HepG2 (cell line): ENCODE measurements around the gene LRRC51.

Source experiments
- CCAR2 ChIP-seq: fragments of 200-400 bp; formaldehyde crosslinking; optimal IDR thresholded peaks from 2 replicates; pipeline ENCODE3; 2018; ENCODE audit warnings: low read depth, mild to moderate bottlenecking, low read length, moderate library complexity
- MAZ ChIP-seq, 2 experiments: sonication (generic) in 1 of 2; formaldehyde crosslinking in 1 of 2; IDR thresholded peaks; 2 replicates each; pipeline versions ENCODE4 v1.5.0 to v1.6.1; 2012 to 2020; ENCODE audit warnings: low read depth in 2 of 2, mild to moderate bottlenecking in 2 of 2, borderline replicate concordance in 1 of 2, improper control_type of control experiment in 1 of 2, low read length in 1 of 2, missing genetic modification reagents in 1 of 2, moderate library complexity in 1 of 2
- SMC3 ChIP-seq: IDR thresholded peaks from 2 replicates; pipeline ENCODE4 v1.6.1; 2011; ENCODE audit warnings: low read length, improper control_type of control experiment
- STAG1 ChIP-seq: sonication (generic); formaldehyde crosslinking; IDR thresholded peaks from 2 replicates; pipeline ENCODE4 v1.4.0; 2020; ENCODE audit warnings: missing genetic modification reagents
- ZBTB20 ChIP-seq: sonication (generic); formaldehyde crosslinking; IDR thresholded peaks from 2 replicates; pipeline ENCODE4 v1.8.1; 2023; ENCODE audit warnings: missing genetic modification reagents, low read depth, mild to moderate bottlenecking, borderline replicate concordance
- ZNF138 ChIP-seq: sonication (generic); formaldehyde crosslinking; IDR thresholded peaks from 2 replicates; pipeline ENCODE4 v1.5.0; 2020; ENCODE audit warnings: mild to moderate bottlenecking, low read depth, missing genetic modification reagents
- ZNF563 ChIP-seq: sonication (generic); formaldehyde crosslinking; IDR thresholded peaks from 2 replicates; pipeline ENCODE4 v1.8.0; 2022; ENCODE audit warnings: mild to moderate bottlenecking, moderate library complexity, missing genetic modification reagents
- TF ChIP-seq, protein P1 (sequence below): sonication (generic); formaldehyde crosslinking; IDR thresholded peaks from 2 replicates; pipeline ENCODE4 v1.5.0; 2020; ENCODE audit warnings: mild to moderate bottlenecking, missing genetic modification reagents, moderate library complexity
- TF ChIP-seq, protein P2 (sequence below): sonication (generic); formaldehyde crosslinking; IDR thresholded peaks from 2 replicates; pipeline ENCODE4 v1.4.0; 2020; ENCODE audit warnings: missing genetic modification reagents

DNA sequence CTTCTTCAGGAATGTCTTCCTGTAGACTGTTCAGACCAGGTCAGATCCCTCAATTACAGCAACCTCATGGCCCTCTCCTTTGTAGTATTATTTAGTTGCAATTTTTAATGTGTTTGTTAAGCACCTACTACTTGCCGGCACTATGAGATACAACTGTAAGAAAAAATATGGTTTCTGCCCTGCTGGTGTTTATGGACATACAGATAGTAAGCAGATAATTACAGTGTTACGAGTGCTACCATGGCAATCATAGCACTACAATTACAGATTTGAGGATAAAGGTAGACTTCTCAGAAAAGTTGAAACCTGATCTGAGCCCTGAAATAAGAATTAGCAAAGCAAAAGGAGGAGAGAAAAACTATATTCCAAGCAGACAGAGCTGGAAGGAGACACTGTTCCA lies 2.8 kb downstream of the LRRC51 start:
- TF ChIP-seq ZNF138 (CRISPR knock-in tag) (no peak), CCAR2 (no peak), ZBTB20 (CRISPR knock-in tag) (no peak), SMC3 (no peak), ZNF563 (CRISPR knock-in tag) (no peak), STAG1 (no peak), MAZ (IDR thresholded peaks at IDR 0.05; ENCODE audit: borderline replicate concordance, low read depth, low read length) (no peak), MAZ (CRISPR knock-in tag; IDR thresholded peaks at IDR 0.05; ENCODE audit: low read depth) (no peak)
- TF ChIP-seq, protein P1, sequence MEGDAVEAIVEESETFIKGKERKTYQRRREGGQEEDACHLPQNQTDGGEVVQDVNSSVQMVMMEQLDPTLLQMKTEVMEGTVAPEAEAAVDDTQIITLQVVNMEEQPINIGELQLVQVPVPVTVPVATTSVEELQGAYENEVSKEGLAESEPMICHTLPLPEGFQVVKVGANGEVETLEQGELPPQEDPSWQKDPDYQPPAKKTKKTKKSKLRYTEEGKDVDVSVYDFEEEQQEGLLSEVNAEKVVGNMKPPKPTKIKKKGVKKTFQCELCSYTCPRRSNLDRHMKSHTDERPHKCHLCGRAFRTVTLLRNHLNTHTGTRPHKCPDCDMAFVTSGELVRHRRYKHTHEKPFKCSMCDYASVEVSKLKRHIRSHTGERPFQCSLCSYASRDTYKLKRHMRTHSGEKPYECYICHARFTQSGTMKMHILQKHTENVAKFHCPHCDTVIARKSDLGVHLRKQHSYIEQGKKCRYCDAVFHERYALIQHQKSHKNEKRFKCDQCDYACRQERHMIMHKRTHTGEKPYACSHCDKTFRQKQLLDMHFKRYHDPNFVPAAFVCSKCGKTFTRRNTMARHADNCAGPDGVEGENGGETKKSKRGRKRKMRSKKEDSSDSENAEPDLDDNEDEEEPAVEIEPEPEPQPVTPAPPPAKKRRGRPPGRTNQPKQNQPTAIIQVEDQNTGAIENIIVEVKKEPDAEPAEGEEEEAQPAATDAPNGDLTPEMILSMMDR (CRISPR knock-in tag): no peak
- TF ChIP-seq, protein P2, sequence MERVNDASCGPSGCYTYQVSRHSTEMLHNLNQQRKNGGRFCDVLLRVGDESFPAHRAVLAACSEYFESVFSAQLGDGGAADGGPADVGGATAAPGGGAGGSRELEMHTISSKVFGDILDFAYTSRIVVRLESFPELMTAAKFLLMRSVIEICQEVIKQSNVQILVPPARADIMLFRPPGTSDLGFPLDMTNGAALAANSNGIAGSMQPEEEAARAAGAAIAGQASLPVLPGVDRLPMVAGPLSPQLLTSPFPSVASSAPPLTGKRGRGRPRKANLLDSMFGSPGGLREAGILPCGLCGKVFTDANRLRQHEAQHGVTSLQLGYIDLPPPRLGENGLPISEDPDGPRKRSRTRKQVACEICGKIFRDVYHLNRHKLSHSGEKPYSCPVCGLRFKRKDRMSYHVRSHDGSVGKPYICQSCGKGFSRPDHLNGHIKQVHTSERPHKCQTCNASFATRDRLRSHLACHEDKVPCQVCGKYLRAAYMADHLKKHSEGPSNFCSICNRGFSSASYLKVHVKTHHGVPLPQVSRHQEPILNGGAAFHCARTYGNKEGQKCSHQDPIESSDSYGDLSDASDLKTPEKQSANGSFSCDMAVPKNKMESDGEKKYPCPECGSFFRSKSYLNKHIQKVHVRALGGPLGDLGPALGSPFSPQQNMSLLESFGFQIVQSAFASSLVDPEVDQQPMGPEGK (CRISPR knock-in tag): no peak
